Measurements from ENCODE around the gene USP37. TPM values are rescaled to one million over a fixed set of nuclear protein-coding genes. Genes with fewer than 3 reads are reported as not detected.

USP37 gene
- polyA plus RNA-seq, 2 of the 4 experiments (the other 2 are of a cell fraction) = 5.1 to 12.8 TPM

GRCh38 chr2:218438596-218438995, 129.6 kb downstream of the USP37 start:
- CTCF ChIA-PET = interaction anchor here (0.6 kb wide), 1 partner anchor 22 kb away, joined by 3 read pairs; no protein-coding TSS in a partner anchor
- Histone ChIP-seq H3K27ac (no peak overlapping the region), H3K4me1 (no peaks in the 10 kb centered on the region), H3K4me3 (no peak overlapping the region), H3K9me3 (no peaks in the 10 kb centered on the region), H3K4me2 (no peak overlapping the region)
- TF ChIP-seq, protein P1, sequence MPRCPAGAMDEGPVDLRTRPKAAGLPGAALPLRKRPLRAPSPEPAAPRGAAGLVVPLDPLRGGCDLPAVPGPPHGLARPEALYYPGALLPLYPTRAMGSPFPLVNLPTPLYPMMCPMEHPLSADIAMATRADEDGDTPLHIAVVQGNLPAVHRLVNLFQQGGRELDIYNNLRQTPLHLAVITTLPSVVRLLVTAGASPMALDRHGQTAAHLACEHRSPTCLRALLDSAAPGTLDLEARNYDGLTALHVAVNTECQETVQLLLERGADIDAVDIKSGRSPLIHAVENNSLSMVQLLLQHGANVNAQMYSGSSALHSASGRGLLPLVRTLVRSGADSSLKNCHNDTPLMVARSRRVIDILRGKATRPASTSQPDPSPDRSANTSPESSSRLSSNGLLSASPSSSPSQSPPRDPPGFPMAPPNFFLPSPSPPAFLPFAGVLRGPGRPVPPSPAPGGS (IDR thresholded peaks at IDR 0.05) = no peak
- no peak for TF ChIP-seq MAFK (IDR thresholded peaks at IDR 0.05; ENCODE audit: partially characterized antibody)
- no peak for TF ChIP-seq HOXA7 (CRISPR knock-in tag; IDR thresholded peaks at IDR 0.05)
- TF ChIP-seq ELK1 (IDR thresholded peaks at IDR 0.05; ENCODE audit: low read depth, low read length) = no peak
- TF ChIP-seq, protein P2, sequence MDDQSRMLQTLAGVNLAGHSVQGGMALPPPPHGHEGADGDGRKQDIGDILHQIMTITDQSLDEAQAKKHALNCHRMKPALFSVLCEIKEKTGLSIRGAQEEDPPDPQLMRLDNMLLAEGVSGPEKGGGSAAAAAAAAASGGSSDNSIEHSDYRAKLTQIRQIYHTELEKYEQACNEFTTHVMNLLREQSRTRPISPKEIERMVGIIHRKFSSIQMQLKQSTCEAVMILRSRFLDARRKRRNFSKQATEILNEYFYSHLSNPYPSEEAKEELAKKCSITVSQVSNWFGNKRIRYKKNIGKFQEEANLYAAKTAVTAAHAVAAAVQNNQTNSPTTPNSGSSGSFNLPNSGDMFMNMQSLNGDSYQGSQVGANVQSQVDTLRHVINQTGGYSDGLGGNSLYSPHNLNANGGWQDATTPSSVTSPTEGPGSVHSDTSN (IDR thresholded peaks at IDR 0.05) = no peak
- TF ChIP-seq CBX2 (IDR thresholded peaks at IDR 0.05; ENCODE audit: borderline replicate concordance, low read depth) = no peak
- TF ChIP-seq, protein P3, sequence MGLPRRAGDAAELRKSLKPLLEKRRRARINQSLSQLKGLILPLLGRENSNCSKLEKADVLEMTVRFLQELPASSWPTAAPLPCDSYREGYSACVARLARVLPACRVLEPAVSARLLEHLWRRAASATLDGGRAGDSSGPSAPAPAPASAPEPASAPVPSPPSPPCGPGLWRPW (IDR thresholded peaks at IDR 0.05) = no peak
- no peak for TF ChIP-seq NR3C1 (IDR thresholded peaks at IDR 0.05)
- TF ChIP-seq REST (IDR thresholded peaks at IDR 0.05) = no peak
- no peak for TF ChIP-seq MAZ (IDR thresholded peaks at IDR 0.05; ENCODE audit: borderline replicate concordance, low read depth, low read length)
- TF ChIP-seq RARB (CRISPR knock-in tag; IDR thresholded peaks at IDR 0.05) = no peak
- no peak for ATAC-seq
- 98% methylated on average over 4 of the region's 4 CpGs for WGBS (ENCODE audit: missing lambda C conversion rate)
- POLR2A ChIA-PET = no interaction called here
- no peak for FAIRE-seq
- no peak for DNase-seq (ENCODE audit: low read depth in 1 of 2, low spot score in 1 of 2)

GRCh38 chr2:218437969-218438368, 130.2 kb downstream of the USP37 start:
- DNase-seq (ENCODE audit: low read depth in 1 of 2, low spot score in 1 of 2) (no peak), ATAC-seq (no peak), FAIRE-seq (no peak)
- ChIA-PET POLR2A (no interaction called here), CTCF (interaction anchor here (1.4 kb wide), 1 partner anchor 28 kb away, joined by 3 read pairs; no protein-coding TSS in a partner anchor)
- Histone ChIP-seq H3K4me2 (no peak overlapping the region), H3K4me3 (no peak overlapping the region), H3K27ac (no peak overlapping the region), H3K4me1 (no peaks in the 10 kb centered on the region), H3K9me3 (no peaks in the 10 kb centered on the region)
- WGBS (ENCODE audit: missing lambda C conversion rate) = 79% methylated on average over 1 of the region's 1 CpG
- TF ChIP-seq CHD4 (IDR thresholded peaks at IDR 0.05; ENCODE audit: borderline replicate concordance) = no peak
- no peak for TF ChIP-seq ZSCAN20 (CRISPR knock-in tag; IDR thresholded peaks at IDR 0.05)
- TF ChIP-seq REST (IDR thresholded peaks at IDR 0.05) = no peak
- no peak for TF ChIP-seq NFE2L2 (conservative IDR thresholded peaks at IDR 0.05; ENCODE audit: low read length)
- TF ChIP-seq, protein P1 (IDR thresholded peaks at IDR 0.05) = no peak
- no peak for TF ChIP-seq JUNB (IDR thresholded peaks at IDR 0.05)
- no peak for TF ChIP-seq MYC (IDR thresholded peaks at IDR 0.05; ENCODE audit: borderline replicate concordance, low read length)
- TF ChIP-seq TP53 (CRISPR knock-in tag; IDR thresholded peaks at IDR 0.05) = no peak
- no peak for TF ChIP-seq MAZ (IDR thresholded peaks at IDR 0.05; ENCODE audit: borderline replicate concordance, low read depth, low read length)
- TF ChIP-seq, protein P4, sequence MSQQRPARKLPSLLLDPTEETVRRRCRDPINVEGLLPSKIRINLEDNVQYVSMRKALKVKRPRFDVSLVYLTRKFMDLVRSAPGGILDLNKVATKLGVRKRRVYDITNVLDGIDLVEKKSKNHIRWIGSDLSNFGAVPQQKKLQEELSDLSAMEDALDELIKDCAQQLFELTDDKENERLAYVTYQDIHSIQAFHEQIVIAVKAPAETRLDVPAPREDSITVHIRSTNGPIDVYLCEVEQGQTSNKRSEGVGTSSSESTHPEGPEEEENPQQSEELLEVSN (IDR thresholded peaks at IDR 0.05; ENCODE audit: borderline replicate concordance, low read depth) = no peak
- TF ChIP-seq MAX (IDR thresholded peaks at IDR 0.05) = no peak
- TF ChIP-seq RFX5 (IDR thresholded peaks at IDR 0.05) = no peak
- no peak for TF ChIP-seq ZFP36 (IDR thresholded peaks at IDR 0.05; ENCODE audit: borderline replicate concordance, partially characterized antibody)
- no peak for TF ChIP-seq RAD21 (conservative IDR thresholded peaks at IDR 0.05 in 1 of 2, IDR thresholded peaks at IDR 0.05 in 1 of 2)
- no peak for TF ChIP-seq RARB (CRISPR knock-in tag; IDR thresholded peaks at IDR 0.05)
